Brain microvascular endothelial cell (primary cell): Measurements from ENCODE around the gene ADAMTSL3.
"Not testable (repeated sequence)": the region's sequence is repeated elsewhere in the genome, so short reads cannot be mapped to it uniquely, and the experiment has no call there.

Experiments used
- DNase-seq: peaks from one replicate; pipeline ENCODE4 v3.0.0-alpha.2; 2020
- H3K27ac ChIP-seq: fragments of 250-450 bp; sonication (Bioruptor Pico); 2 replicates; pipeline ENCODE4 v1.5.1; 2020; ENCODE audit warnings: mild to moderate bottlenecking, moderate library complexity
- H3K27me3 ChIP-seq: fragments of 250-450 bp; sonication (Bioruptor Pico); replicated peaks from 2 replicates; pipeline ENCODE4 v1.5.1; 2020; ENCODE audit warnings: mild to moderate bottlenecking
- H3K36me3 ChIP-seq: fragments of 250-450 bp; sonication (Bioruptor Pico); replicated peaks from 2 replicates; pipeline ENCODE4 v1.5.1; 2020; ENCODE audit warnings: mild to moderate bottlenecking
- H3K4me3 ChIP-seq: 2 replicates; pipeline ENCODE4 v1.5.1; 2011; ENCODE audit warnings: low read depth, mild to moderate bottlenecking, control low read depth, low read length, moderate library complexity
- in situ Hi-C: cut with HindIII; loops from 2 replicates; pipeline ENCODE4 v1.10.0; 2017; ENCODE audit warnings: low sequenced_read_pairs, low pct_ligation_motif_present
- TF ChIP-seq, protein P1 (sequence below): IDR thresholded peaks from 2 replicates; pipeline ENCODE4 v1.5.1; 2011; ENCODE audit warnings: low read depth, mild to moderate bottlenecking, moderate library complexity, low read length, control low read depth, inconsistent platforms; ENCODE audit errors: missing control alignments

Gene ADAMTSL3

DNA sequence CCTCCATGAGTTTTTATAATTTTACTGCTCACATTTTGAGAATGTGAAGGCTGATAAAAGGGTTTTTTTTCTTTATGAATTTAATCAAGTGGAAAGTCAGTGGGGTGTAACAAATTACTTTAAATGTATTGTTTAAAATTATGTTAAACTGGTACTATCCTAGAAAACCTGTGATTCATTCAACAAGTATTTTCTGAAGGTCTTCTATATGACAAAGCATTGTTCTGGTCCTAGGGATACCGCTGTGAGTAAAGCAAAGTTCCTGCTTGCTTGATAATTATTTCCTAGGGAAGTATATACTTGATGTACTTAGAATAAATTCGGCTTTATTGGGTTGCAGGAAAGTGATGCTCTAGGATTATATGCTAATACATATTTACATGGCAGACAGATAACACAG, 428.8 kb downstream of the ADAMTSL3 start:
- no peak overlapping the region for H3K4me3 ChIP-seq
- no peaks in the 10 kb centered on the region for H3K36me3 ChIP-seq
- no peak for DNase-seq
- TF ChIP-seq, protein P1, sequence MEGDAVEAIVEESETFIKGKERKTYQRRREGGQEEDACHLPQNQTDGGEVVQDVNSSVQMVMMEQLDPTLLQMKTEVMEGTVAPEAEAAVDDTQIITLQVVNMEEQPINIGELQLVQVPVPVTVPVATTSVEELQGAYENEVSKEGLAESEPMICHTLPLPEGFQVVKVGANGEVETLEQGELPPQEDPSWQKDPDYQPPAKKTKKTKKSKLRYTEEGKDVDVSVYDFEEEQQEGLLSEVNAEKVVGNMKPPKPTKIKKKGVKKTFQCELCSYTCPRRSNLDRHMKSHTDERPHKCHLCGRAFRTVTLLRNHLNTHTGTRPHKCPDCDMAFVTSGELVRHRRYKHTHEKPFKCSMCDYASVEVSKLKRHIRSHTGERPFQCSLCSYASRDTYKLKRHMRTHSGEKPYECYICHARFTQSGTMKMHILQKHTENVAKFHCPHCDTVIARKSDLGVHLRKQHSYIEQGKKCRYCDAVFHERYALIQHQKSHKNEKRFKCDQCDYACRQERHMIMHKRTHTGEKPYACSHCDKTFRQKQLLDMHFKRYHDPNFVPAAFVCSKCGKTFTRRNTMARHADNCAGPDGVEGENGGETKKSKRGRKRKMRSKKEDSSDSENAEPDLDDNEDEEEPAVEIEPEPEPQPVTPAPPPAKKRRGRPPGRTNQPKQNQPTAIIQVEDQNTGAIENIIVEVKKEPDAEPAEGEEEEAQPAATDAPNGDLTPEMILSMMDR: no peak
- no peaks in the 10 kb centered on the region for H3K27me3 ChIP-seq
- H3K27ac ChIP-seq: no peak overlapping the region
- in situ Hi-C loops: no loop called here

DNA sequence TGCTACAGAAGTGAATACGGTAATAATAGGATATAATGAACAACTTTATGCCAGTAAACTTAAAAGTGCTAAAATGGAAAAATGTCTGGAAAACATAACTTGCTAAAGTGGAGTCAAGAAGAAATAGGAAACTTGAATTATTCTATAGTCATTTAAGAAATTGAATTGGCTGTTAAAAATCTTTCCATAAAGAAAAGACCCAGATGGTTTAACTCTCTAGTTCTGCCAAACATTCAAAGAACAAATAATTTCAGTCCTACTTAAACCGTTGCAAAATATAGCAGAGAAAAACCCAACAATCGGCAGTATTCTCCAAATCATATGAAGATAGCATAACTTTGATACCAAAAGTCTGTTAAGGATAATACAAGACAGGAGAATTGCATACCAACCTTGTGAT, 432.1 kb downstream of the ADAMTSL3 start:
- H3K27ac ChIP-seq, DNase-seq, H3K4me3 ChIP-seq, H3K27me3 ChIP-seq, H3K36me3 ChIP-seq, in situ Hi-C loops: not testable (repeated sequence)
